Glomerular visceral epithelial cell (primary cell): ENCODE results near the gene COL4A5.
A peak's percentile ranks its signal among the peaks of the same experiment; 100 is the strongest.
"Not testable (repeated sequence)": the region's sequence is repeated elsewhere in the genome, so short reads cannot be mapped to it uniquely, and the experiment has no call there.

Source experiments
- DNase-seq: peaks from one replicate; pipeline ENCODE4 v3.0.0-alpha.2; 2016; ENCODE audit errors: extremely low spot score

The COL4A5 gene

GRCh38 chrX:108453841-108454240 lies 14.2 kb downstream of the COL4A5 start:
- DNase-seq: no peak

DNA sequence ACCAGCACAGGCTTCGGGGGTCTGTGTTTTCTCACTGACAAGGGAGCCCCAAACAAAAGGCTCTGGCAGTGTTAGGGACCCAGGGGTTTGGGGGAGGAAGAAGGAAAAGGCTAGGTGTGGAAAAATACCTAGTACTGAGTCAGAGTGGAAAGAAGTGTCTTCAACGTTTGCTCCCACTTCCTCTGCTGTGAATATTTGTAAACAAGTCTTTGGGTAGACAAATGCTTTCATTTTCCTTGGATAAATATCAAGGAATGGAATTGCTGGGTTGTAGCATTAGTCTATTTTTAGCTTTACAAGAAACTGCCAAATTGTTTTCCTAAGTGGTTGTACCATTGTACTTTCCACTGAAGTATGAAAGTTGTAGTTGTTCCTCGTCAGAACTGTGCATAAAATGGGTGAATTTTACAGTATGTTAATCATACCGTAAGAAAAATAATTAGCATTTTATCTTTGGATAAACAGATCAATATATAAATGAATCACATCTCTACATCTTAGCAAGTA lies 17.4 kb downstream of the COL4A5 start:
- DNase-seq: no peak

GRCh38 chrX:108464604-108465003 lies 25.0 kb downstream of the COL4A5 start:
- DNase-seq: peak; percentile 2

GRCh38 chrX:108468486-108468885 lies 28.8 kb downstream of the COL4A5 start:
- DNase-seq: peak; percentile 12

- DNase-seq: no peak
Measured at GRCh38 chrX:108473979-108474378, 34.3 kb downstream of the COL4A5 start.

DNA sequence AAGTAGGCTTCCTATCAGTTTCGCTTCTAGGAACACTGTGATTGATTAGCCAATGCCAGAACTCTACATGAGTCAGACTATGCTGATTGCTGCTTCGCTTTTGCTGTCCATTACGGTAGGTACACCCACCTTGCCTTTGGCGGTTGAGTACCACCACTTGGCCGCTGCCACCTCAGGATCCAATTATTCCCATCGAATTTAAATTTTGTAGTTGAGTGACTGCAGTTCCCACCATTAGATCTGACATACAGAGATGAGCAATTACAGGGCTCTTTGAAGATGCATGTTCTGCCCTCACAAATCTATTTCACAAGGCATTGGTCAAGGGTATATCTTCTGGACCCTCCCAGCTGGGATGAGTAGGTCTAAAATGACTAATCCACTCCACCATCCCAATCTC lies 41.9 kb downstream of the COL4A5 start:
- not testable (repeated sequence) for DNase-seq

- no peak for DNase-seq
Measured at GRCh38 chrX:108484251-108484650, 44.6 kb downstream of the COL4A5 start.

- no peak for DNase-seq
Measured at GRCh38 chrX:108485960-108486359, 46.3 kb downstream of the COL4A5 start.

DNA sequence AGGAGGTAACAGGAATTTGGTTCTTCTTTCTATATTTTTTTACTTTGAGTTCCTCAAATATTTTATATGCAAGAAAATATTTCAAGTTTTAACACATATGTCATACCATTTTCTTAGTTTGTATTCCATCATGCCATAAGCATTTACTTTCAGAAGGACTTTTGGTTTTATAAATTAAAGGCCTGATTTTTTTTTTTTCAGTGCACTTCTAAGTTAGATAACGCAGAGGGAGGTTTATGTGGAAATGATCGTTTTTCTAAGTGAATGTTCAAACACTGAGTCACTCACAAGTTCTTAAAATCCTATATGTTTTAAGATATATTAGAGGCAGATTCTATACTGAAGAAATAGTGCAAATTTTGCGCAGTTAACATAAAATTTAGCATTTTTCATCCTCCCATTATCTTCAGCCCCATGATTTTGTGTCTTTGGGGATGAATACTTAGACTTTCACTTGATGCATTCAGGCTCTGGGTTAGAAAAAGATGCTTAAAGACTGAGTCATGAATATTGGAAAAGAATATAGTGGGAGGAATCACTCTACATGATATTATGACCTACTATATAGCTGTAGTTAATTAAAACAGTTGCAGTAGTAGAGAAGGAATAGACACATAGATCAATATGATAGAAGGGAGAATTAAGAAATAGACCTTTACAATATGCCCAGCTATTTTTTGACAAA lies 54.9 kb downstream of the COL4A5 start:
- DNase-seq: no peak

DNA sequence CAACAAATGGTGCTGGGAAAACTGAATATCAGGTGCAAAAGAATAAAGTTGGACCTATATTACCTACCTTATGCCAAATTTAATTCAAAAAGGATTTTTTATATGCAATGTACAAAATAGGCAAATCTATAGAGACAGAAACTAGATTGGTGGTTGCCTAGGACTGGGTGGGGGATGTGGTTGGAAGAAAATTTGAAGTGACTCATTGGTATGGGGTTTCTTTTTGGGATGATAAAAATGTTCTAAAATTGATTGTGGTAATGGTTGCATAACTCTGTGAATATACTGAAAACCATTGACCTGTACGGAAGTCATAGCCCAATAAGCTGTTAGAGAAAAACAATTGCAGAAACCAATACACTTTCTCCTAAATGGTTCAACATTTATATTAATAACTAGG lies 72.1 kb downstream of the COL4A5 start:
- DNase-seq: no peak

- DNase-seq: no peak
Measured at GRCh38 chrX:108516184-108516583, 76.5 kb downstream of the COL4A5 start.

- no peak for DNase-seq
Measured at GRCh38 chrX:108527724-108528123, 88.1 kb downstream of the COL4A5 start.

GRCh38 chrX:108537005-108537404 lies 97.4 kb downstream of the COL4A5 start:
- peak; percentile 31 for DNase-seq

DNA sequence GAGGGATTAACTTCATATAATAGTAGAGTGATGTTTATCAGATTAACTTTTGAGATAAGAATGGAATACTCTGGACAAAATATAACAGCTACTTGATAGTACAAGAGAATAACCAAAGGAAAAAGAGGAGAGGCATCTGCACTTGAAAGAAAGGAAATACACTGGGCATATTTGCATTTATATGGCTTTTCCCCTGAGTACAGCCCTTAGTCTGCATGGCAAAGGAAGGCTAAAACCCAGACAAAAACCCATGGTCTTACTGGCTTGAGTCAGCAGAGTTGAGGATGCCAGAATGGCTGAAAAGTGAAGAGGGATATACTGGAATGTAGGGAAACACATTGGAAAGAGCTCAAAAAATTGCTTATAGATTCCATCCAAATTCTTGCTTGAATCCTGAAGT lies 101.6 kb downstream of the COL4A5 start:
- DNase-seq: no peak

- DNase-seq: no peak
Measured at GRCh38 chrX:108557580-108557979, 117.9 kb downstream of the COL4A5 start.

- no peak for DNase-seq
Measured at GRCh38 chrX:108558217-108558616, 118.6 kb downstream of the COL4A5 start.

DNA sequence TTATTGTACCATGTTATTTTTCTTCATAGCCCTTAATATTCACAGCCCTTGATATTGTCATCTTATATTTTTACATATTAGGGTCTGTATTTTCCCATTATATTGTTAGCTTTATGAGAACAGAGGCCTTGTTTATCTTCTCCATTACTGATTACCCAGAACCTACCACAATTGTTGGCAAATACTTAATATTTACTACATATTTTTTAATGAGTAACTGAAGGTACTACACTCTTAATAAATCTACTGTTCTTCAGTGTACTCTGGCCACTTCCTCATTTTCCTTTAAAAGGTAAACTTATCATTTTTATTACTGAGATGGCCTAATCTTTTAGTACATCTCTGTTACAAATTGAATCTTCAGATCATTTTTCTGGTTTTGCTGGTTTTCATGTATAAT lies 133.5 kb downstream of the COL4A5 start:
- DNase-seq: no peak

GRCh38 chrX:108582151-108582550 lies 142.5 kb downstream of the COL4A5 start:
- no peak for DNase-seq

DNA sequence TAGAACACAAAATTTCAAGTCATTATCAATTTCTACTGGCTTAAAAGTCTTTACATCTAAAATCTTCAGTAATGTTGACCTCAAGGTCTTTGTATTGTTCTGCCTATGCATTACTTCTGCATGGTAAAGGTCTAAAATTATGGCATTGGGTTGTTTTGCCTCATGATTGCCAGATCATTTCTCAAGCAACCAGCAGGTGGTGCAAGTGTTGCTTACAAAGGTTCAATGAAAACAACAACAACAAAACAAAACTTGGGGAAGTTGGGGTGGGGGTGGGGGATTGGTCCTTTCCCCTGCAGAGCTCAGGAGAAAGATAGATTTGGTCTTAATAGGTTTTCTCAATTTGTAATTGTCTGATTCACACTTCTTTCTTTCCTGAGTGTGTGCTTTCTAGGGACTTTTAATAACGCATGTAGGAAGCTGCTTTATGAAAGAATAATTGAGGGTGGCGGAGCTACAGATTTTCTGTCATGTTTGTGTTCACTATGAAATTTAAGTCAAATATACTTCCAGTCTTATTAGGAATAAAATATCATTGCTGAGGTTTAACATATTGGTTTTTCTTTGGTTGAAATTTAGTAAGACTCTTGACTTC lies 145.1 kb downstream of the COL4A5 start:
- DNase-seq: no peak

DNA sequence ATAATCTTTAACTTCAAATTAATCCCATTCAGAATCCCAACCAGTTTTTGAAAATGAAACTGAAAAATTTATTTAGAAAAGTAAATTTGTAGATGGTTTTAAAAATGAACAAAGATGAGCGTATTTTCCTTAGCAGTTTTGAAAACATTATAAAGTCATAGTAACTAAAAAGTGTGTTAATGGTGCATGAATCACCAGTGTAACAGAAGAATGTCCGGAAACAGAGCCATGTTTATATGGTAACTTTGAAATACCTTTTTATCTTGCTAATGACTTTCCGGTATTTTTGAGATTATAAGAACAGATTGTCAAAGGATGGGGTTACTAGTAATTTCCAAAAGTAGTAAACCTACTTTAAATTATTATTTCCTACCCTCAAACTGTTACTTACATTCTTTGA lies 150.9 kb downstream of the COL4A5 start:
- DNase-seq: no peak

DNA sequence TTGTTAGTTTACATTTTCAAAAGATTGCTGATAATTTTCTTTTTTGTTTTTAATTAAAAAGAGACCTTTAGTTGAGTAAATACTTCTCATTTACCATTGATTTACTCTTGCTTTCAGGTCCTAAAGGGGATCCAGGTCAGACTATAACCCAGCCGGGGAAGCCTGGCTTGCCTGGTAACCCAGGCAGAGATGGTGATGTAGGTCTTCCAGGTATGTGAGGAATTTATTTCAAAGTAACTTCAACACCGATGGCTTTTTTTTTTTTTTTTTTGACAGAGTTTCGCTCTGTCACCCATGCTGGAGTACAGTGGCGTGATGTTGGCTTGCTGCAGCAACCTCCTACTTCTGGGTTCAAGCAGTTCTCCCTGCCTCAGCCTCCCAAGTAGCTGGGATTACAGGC lies 161.6 kb downstream of the COL4A5 start:
- peak; percentile 2 for DNase-seq

DNA sequence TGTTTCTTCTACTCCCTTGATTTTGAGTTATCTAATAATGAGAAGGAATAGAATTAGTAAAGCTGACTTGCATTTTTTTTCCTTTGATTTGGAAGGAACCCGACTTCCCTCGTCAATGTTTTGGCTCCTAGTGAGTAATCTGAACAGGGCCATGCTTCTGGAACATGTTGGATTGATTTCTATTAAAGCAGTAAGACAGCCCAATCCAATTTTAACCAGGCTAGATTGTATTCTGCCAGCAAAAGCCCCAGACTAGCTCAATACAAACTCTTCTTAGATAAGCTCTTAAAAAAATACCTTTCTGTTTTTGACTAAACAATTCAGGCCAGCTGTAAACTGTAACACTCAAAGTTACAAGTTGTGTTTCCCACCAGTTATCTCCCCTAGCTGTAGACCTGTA lies 170.5 kb downstream of the COL4A5 start:
- no peak for DNase-seq

DNA sequence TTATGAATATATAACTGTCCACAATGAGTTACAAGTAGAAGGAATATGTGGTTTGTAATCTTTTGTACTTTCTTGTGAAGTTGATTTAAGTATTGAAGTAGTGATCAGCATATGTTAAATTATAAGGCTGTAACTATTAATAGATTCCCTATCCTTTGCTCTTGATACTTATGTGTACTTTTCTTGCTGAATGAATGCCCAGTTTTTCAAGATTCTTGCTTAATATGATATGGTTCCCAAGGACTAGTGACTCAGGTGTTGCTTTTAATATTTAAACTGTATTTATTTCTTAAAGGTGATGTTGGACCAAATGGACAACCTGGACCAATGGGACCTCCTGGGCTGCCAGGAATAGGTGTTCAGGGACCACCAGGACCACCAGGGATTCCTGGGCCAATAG lies 175.0 kb downstream of the COL4A5 start:
- DNase-seq: no peak

DNA sequence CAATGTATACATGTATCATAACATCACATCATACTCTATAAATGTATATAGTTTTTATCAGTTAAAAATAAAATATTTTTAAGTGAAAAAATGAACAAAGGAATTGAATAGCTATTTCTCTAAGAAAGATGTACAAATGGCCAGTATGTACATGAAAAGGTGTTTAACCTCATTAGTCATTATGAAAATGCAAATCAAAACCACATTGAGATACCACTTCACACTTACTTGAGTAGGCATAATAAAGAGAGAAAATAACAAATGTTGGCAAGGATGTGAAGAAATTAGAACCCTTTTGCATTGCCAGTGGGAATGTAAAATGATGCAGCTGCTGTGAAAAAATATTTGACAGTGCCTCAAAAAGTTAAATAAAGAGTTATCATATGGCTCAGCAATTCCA lies 201.2 kb downstream of the COL4A5 start:
- no peak for DNase-seq
